ENCODE measurements around the gene DPF3.

The DPF3 gene

DNA sequence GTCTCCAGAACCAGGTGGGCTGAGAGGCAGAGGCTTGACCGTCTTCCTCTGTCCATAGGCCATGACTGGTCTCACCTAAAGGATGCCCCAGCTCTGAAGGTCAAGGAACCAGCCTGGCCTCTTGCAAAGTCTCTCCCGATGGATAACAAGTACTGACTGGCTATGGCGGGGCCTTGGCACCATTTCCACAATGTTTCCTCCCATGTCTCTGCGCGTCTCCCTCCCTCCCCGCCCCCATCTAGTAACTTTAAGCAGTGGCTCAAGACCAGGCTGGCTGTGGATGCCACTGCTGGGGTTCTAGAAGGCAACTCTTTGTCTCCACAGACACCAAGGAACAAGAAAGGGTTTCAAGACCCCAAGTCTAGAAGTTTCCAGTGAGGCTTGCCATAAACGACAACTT is 275.5 kb downstream of the DPF3 start:
- no peak for DNase-seq

GRCh38 chr14:72617391-72618031 is 276.4 kb downstream of the DPF3 start:
- peak in 5 of 56 donors; percentile 4 to 21 (median 15) for DNase-seq

DNA sequence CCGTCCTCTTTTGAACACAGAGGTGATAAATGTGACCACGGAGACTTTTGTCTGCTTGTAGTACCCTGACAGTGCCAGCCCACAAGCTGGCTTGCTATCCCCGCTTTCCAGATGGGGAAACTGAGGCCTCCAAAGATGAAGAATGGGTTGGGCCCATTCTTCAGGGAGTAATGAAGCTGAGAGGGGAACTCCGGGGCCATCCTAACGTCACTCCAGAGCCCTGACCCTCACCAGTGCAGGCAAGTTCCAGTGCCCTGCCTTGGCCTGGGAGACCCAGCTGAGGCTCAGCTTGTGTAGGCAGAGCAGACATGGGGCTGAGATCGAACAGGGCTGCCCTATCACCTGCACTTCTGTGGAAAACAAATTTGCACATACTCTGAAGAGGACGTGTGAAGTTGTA is 277.1 kb downstream of the DPF3 start:
- no peak for DNase-seq

DNA sequence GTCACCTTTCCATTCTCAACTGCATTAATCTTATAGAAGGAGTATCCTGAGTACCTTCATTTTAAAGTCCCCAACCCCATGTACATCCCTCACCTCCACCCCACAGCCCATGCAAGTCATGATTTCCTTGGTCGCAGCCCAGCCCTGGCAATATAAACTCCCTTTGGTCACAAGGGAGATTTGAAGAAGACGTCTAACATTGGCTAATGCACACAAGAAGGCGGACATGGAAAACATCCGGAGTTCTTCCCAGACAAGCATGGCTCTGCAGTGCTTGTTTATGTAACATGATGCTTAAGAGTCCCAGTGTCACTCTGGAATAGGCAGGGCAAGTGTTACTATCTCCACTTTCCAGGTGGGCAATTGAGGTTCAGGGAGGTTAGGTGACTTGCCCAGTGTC is 277.6 kb downstream of the DPF3 start:
- no peak for DNase-seq

GRCh38 chr14:72615451-72616121 is 278.3 kb downstream of the DPF3 start:
- DNase-seq, result no peak

DNA sequence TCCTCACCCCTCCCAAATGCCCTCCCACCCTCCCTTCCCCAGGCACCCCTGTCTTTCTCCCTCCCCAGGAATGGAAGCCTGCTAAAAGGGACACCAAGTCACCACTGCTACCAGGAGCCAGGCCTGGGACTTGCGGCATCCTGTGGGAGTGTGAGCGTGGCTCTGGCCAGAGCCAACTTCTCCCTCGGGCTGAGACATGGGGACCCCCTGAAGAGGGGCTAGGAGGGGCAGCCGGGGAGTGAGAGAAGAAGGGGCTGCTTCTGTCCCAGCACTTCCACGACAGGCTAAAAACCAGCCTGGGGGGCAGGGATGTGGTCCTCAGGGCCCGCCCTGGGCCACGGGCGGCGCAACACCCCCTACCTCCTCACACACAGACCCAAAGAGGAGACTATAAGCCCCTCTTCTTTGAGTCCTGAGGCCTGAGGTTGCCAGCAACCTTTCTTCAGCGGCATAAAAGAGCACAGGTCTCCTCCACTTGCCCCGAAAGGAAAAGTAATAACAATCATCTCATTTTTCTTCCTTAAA is 278.9 kb downstream of the DPF3 start:
- DNase-seq, result no peak

- no peak for DNase-seq
Measured at GRCh38 chr14:72614365-72614764, 279.5 kb downstream of the DPF3 start.

DNA sequence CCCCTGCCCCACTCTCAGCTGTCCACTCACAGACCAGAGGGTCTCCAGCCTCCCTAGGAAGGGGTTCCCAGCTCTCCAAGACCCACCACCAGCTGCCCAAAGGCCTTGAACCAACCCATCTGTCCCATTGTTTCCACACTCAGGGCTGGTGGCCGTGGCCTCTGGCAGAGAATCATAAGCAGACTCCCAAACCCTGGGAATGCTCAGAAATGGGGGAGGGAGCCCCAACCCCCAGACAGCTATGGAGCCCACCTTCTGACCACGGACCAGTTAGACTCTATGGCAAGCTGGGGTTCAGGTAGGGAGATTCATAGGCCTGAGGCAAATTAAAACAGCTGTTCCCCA is 280.0 kb downstream of the DPF3 start:
- no peak for DNase-seq

GRCh38 chr14:72613231-72613974 is 280.5 kb downstream of the DPF3 start:
- peak in 1 of 56 donors; percentile 10 for DNase-seq

GRCh38 chr14:72612041-72612440 is 281.9 kb downstream of the DPF3 start:
- DNase-seq, result no peak

DNA sequence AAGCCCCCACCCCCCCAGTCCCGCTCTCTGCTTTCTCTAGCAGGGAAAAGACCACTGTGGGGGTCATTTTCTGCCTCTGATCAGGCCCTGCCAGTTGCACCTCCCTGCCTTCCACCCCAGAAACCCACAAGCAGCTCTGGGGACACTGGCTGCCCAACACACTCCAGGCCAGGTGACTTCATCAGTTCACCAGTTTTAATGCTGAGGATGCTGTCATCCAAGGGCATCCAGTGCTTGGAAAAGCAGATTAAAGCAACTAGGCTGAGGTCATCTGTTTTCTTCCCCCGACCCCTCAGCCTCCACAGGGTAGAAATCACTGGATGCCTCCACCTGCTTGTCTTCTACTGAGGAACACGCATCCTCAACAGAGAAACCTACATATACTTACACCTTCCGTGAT is 282.4 kb downstream of the DPF3 start:
- DNase-seq, result no peak

DNA sequence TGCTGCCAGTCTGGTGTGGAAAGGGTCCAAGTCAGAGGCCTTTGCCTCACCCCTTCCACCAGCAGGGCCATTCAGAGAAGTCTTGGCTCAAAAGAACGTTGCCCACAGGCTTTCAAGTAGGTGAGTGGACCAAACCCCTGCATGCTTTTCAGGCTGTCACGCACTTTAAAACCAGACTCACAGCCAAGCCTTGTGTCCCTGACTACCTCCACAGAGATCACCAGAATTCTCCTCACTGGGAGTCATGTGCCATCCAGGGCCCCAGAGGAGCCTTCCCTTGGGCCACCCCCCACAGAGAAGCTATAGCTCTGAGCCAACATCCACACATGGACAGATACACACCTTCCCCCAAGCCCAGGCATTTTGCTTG is 283.1 kb downstream of the DPF3 start:
- DNase-seq, result no peak

DNA sequence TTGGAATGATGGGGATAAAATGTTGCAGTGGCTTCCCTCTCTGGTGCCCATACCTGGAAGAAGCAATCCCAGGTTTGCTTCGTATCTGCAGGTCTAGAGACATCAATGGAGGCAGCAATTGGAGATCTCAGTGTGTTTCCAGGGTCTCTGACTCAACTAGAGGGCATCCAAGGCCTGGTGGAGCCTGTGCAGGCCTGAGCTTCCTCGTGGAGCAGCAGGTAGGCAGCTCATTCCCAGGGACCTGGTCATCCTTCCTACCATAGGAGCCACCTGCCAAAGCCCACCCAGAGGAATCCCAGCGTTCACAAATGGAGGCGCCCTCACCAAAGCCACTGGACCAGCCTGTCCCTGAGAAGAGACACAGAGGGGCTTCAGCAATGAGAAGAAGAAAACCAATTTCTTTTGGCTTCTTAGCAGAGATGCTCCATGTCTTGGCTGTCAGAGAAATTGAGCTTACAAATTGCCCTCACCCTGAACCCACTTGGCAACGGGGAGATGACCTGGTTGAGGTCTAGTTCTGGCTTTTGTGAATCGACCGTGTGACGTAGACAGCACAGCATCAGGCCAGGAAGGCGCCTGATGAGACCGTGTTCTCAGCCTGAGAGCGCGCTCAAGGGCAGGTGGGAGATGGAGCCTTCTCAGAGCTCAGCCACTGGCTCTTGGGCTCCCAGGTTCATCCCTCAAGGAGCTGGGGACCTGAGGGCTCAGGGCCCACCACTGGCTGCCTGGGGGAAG is 283.6 kb downstream of the DPF3 start:
- DNase-seq, result no peak

- no peak for DNase-seq
Measured at GRCh38 chr14:72609205-72609916, 284.5 kb downstream of the DPF3 start.

GRCh38 chr14:72608391-72609204 is 285.3 kb downstream of the DPF3 start:
- no peak for DNase-seq

- DNase-seq, result peak in 1 of 56 donors; percentile 3
Measured at GRCh38 chr14:72607386-72608130, 286.3 kb downstream of the DPF3 start.

DNA sequence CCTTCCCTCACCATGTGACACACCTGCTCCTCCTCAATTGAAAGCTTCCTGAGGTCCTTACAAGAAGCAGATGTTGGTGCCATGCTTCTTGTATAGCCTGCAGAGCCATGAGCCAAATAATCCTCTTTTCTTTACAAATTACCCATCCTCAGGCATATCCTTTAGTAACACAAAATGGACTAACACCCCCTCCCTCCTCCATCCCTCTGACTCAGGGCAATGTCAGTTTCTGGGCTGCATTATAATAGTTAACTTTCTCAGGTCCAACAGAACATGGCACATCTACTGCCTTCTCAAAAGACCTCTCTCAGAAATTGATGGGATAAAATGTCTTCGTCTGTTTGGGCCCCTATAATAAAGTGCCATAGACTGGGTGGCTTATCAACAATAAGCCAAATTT is 287.0 kb downstream of the DPF3 start:
- DNase-seq, result no peak

- DNase-seq, result no peak
Measured at GRCh38 chr14:72605921-72606220, 288.0 kb downstream of the DPF3 start.

- DNase-seq, result peak in 1 of 56 donors; percentile 14
Measured at GRCh38 chr14:72605096-72605920, 288.6 kb downstream of the DPF3 start.
